GM19397 (cell line): Measurements from ENCODE around the gene GTF2IRD1.
"Not testable (repeated sequence)": the region's sequence is repeated elsewhere in the genome, so short reads cannot be mapped to it uniquely, and the experiment has no call there.

Experiments used
- ATAC-seq: cut with Tn5 transposase; IDR thresholded peaks from one replicate; pipeline ENCODE4 v1.9.1; 2021; ENCODE audit warnings: mild to moderate bottlenecking, moderate library complexity; ENCODE audit not compliant: unreplicated experiment

The GTF2IRD1 gene

GRCh38 chr7:74489997-74490945 is 36.6 kb downstream of the GTF2IRD1 start:
- no peak for ATAC-seq

- ATAC-seq, result not testable (repeated sequence)
These were observed 37.8 kb downstream of the GTF2IRD1 start for GRCh38 chr7:74491490-74491889.

- ATAC-seq, result no peak
These were observed 39.6 kb downstream of the GTF2IRD1 start for GRCh38 chr7:74493295-74493694.

- no peak for ATAC-seq
These were observed 40.4 kb downstream of the GTF2IRD1 start for GRCh38 chr7:74494076-74494548.

GRCh38 chr7:74495112-74496086 is 41.7 kb downstream of the GTF2IRD1 start:
- ATAC-seq, result no peak

GRCh38 chr7:74496272-74496671 is 42.6 kb downstream of the GTF2IRD1 start:
- no peak for ATAC-seq

- ATAC-seq, result not testable (repeated sequence)
These were observed 43.1 kb downstream of the GTF2IRD1 start for GRCh38 chr7:74496773-74497172.

- ATAC-seq, result no peak
These were observed 44.6 kb downstream of the GTF2IRD1 start for GRCh38 chr7:74498354-74498753.

- no peak for ATAC-seq
These were observed 45.5 kb downstream of the GTF2IRD1 start for GRCh38 chr7:74498996-74499834.

GRCh38 chr7:74499835-74500388 is 46.2 kb downstream of the GTF2IRD1 start:
- ATAC-seq, result no peak

GRCh38 chr7:74501298-74501697 is 47.6 kb downstream of the GTF2IRD1 start:
- no peak for ATAC-seq

GRCh38 chr7:74502216-74502891 is 48.6 kb downstream of the GTF2IRD1 start:
- ATAC-seq, result no peak

GRCh38 chr7:74503061-74503460 is 49.4 kb downstream of the GTF2IRD1 start:
- no peak for ATAC-seq

GRCh38 chr7:74503943-74504342 is 50.2 kb downstream of the GTF2IRD1 start:
- no peak for ATAC-seq

- no peak for ATAC-seq
These were observed 52.0 kb downstream of the GTF2IRD1 start for GRCh38 chr7:74505471-74506324.

- no peak for ATAC-seq
These were observed 52.6 kb downstream of the GTF2IRD1 start for GRCh38 chr7:74506325-74506724.

- no peak for ATAC-seq
These were observed 54.0 kb downstream of the GTF2IRD1 start for GRCh38 chr7:74507538-74508319.

GRCh38 chr7:74509453-74509852 is 55.7 kb downstream of the GTF2IRD1 start:
- not testable (repeated sequence) for ATAC-seq
